GM19438 (cell line): Measurements from ENCODE around the gene SNRNP40.
A peak's percentile ranks its signal among the peaks of the same experiment; 100 is the strongest.

ENCODE experiments used
- ATAC-seq: cut with Tn5 transposase; IDR thresholded peaks from one replicate; pipeline ENCODE4 v1.9.1; 2021; ENCODE audit warnings: low read depth; ENCODE audit not compliant: unreplicated experiment

Gene SNRNP40

DNA sequence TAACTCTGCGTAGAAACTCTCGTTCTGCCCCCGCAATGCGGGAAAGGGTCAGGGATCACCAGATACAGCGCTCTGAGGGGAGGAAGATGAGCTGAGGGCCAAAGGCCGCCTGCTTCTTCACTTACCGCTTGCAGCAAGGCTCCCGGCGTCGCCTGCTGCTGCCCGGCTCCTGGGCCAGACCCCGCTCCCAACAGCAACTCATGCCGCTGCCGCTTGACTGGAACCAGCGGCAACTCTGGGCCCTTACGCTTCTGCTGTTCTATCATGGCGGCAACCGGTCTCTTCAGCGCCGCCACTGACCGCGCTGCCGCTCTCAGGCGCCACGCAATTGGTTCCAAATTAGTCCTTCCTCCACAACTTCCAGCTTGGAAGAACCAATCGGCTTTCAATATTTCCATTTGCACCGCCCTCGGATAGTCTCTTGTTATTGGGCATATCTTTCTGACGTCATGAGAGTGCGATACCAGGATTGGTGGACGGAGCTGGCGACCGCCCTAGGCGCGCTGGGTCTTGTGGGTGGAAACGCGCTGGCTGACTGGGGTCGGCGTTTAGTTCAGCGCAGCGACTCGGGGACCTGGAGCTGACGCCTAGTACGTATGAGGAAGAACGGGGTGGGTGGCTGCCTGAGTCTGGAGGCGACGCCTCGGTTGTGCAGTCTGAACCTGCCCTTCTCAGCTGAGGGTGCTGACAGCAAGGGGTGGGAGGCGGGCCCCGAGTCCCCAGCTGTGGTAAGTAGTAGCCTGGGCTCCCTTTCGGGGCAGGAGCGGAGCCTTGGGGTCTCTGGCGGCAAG is at the start of gene SNRNP40, which contains the start of gene ZCCHC17:
TSS of gene SNRNP40 (minus strand) at position 303 of the 791 bp plus-strand sequence. CDS start at position 266, 37 bp downstream.
TSS of gene ZCCHC17 (plus strand) at position 547 of the 791 bp plus-strand sequence. CDS start 13,067 bp downstream, outside the sequence.
- ATAC-seq, result peak; percentile 97

DNA sequence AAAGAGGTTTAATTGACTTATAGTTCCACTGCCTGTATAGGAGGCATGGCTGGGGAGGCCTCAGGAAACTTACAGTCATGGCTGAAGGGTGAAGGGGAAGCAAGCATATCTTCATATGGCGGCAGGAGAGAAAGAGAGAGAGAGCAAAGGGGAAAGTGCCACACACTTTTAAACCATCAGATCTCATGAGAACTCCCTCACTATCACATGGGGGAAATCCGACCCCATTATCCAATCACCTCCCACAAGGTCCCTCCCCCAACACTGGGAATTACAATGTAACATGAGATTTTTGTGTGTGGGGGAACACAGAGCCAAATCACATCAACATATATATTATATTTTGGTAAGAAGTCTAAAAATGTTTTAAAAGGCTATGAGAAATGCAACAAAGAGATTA is 49.0 kb upstream of the SNRNP40 start:
- no peak for ATAC-seq

DNA sequence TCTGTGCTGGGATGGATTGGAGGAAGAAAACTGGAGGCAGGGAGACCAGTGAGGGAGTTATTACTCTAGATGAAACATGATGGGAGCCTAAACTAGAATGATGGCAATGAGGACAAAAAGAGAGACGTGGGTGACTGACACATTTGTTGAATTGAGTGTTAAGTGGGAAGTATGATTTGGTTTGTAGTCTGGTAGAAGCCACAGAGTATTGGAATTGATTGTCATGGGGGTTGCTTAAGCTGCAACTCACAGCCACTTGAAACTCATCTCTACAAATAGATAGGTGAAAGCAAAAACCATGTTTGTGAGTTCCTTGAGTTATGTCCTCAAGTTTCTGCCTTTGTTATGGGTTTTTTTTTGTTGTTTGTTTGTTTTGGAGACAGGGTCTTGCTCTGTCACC is 47.9 kb upstream of the SNRNP40 start:
- ATAC-seq, result no peak

DNA sequence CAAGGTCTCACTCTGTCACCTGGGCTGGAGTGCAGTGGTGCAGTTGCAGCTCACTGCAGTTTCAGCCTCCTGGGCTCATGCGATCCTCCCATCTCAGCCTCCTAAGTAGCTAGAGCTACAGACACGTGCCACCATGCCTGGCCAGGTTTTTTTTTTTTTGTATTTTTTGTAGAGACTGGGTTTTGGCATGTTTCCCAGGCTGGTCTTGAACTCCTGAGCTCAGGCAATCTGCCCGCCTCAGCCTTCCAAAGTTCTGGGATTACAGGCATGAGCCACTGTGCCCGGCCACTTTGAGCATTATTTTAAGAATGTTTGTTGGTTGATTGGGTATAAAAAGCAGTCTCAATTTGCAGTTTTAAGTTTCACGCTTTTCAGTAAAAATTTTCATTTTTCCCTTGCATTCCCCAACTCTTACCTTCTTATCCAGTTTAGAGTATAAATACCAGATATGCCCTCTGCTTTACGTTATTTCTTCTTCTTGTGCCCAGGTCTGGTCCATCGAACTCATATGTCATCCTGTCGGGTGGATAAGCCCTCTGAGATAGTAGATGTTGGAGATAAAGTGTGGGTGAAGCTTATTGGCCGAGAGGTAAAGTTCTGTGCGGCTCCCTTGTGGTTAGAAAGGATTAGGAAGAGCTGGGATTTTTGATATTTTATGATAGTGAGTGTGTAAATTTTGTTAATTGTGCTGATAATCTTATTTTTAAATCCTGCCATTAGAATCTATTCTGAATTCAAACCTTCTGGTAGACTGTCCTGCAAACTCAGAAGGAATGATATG is 40.3 kb upstream of the SNRNP40 start:
- ATAC-seq, result no peak

DNA sequence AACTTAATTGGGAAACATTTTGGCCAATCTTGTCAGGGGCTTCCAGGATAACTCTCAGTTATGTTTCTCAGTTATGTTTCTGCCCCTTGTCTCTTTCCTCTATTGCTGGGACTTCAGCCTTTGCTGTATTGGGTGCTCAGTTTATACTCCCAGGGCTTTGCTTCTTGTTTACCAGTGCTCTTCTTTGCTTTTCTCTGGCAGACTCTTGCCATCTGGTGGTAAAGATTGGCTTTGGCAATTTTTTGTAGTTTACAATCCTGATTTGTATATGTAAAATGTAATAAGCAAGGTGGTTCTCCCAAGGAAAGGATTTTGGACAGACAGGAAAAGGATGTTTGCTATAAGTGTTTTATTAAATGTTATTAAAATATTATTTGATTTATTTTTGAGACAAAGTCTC is 38.4 kb upstream of the SNRNP40 start:
- no peak for ATAC-seq

DNA sequence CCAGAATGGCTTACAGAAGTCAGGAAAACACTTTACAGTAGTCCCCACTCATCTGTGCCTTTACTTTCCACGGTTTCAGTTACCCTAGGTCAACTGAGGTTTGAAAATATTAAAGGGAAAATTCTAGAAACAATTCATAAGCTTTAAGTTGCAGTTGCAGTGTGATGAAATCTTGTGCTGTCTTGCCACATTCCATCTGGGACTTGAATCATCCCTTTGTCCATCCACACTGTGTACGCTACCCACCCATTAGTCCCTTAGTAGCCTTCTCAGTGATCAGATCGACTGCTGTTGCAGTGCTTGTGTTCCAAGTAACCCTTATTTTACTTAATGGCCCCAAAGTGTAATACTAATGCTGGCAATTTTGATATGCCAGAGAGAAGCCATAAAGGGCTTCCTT is 30.8 kb upstream of the SNRNP40 start:
- no peak for ATAC-seq

DNA sequence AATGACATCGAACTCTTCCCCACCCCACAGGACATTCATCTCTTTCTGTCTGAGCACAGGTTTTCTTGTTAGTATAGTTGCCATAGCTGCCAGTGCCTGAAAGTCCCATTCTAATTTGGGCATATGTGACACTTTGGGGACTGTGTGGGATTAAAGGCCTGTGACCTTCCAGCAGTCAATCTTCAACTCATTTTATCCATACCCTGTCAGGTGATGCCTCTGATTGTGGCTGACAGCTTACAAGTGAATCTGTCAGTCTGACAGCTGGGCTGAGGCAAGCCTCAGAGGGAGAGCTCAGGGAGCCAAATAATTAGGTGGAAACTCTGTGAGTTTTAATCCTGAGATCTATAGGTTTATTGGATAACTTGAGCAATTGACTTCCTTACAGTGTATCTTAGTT is 29.9 kb upstream of the SNRNP40 start:
- ATAC-seq, result no peak

DNA sequence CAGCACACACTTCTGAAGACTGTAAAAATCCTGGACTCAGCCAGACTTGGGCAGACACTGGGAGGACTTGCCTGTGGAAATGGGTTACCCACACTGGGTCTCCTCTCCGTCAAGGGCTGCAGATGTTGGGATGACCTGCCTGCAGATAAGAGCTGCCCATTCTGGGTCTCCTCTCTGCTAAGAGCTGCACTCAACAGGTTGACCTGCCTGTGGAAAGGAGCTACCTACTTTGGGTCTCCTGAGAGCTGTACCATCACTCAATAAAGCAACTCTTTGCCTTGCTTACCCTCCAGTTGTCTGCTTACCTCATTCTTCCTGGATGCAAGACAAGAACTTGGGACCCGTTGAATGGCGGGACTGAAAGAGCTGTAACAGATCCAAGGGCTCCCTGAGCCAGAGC is 28.4 kb upstream of the SNRNP40 start:
- no peak for ATAC-seq

DNA sequence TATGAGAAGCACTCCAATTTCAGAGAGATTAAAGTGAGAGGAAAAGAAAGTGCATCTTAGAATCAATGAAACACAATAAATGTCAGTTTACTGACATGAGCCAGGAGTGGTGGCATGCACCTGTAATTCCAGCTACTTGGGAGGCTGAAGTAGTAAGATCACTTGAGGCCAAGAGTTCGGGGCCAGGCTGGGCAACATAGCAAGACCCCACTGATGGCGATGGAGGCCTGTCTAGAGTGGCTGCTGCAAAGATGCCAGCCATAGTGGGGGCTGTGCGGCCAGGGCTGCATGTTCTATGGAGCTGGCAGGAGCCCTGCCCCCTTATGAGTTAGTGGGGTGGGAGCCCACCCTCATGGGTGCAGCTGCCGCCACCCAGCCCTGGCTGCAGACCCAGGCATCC is 27.5 kb upstream of the SNRNP40 start:
- no peak for ATAC-seq

DNA sequence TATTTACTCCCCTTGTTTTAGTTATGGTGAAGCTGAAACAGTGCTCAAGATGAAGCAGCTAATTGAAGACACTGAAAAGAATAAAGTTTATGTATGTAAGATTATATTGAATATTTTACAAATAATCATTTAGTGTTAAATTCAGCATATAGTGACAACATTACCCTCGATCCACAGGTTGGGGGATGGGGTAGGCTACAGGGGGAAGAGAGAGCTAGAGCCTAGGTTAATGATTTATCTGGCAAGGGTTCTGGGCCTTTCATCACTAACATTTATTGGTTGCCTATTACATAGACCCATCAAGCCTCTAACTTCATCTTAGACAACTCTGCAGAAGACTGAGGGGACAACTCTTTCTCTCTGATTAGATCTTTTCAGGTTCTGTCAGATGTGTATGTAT is 21.6 kb upstream of the SNRNP40 start:
- ATAC-seq, result no peak

DNA sequence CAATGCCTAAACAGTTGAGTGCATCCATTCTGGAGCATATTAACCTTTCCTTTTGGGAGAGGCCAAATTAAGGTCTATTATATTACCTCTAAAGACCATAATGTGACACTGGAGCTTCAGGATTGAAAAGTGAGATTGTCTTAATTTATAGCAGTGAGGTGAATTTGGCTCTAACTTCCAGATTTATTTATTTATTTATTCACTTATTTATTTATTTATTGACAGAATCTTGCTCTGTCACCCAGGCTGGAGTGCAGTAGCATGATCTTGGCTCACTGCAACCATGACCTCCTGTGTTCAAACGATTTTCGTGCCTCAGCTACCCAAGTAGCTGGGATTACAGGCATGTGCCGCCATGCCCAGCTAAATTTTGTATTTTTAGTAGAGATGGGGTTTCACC is 19.3 kb upstream of the SNRNP40 start:
- no peak for ATAC-seq

DNA sequence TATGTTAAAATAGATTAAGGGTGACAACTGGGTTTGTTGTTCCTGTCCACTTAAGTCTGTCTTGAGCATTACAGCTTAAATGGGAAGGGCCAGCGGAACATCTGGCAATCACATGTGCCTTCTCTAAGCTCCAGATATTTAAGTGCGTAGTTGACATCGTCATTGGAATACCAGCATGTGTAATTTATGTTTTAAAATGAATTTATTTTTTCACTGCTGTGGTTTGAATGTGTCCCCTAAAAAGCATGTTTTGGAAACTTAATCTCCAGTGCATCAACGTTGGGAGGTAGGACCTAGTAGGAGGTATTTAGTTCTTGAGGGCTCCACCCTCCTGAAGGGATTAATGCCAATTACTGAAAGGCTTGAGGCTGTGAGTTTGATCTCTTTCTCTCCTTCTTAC is 13.6 kb upstream of the SNRNP40 start:
- no peak for ATAC-seq

DNA sequence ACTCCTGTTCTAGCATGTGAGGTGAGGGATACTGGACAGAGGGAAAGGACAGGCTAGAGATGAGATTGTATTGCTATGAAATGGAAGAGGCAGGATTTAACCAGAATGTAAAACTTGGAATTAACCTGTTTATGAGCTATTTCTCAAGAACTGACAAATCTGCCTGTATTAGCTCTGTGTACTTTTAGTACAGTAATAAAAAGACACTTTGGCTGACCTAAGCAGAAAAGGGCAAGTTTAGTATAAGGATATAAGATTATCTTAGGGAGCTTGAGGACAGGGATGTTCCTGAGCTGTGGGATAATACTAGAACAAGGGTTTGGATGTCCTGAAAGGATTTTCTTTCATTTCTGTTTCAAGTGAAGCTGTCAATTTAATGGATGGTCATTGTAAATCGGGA is 11.4 kb upstream of the SNRNP40 start:
- no peak for ATAC-seq

DNA sequence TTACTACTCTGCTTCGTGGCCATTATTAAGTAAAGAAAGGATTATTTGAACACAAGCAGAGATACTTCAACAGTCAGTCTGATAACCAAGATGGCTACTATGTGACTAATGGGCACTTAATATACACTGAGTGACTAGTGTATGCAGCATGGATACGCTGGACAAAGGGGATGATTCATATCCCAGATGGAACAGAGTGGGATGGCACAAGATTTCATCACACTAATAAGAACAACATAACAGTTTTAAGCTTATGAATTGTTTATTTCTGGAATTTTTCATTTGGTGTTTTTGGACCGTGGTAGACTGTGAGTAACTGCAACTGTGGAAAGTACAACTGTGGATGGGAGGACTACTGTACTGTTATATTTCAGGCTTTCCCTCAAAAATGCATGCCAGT is 9.7 kb upstream of the SNRNP40 start:
- no peak for ATAC-seq

DNA sequence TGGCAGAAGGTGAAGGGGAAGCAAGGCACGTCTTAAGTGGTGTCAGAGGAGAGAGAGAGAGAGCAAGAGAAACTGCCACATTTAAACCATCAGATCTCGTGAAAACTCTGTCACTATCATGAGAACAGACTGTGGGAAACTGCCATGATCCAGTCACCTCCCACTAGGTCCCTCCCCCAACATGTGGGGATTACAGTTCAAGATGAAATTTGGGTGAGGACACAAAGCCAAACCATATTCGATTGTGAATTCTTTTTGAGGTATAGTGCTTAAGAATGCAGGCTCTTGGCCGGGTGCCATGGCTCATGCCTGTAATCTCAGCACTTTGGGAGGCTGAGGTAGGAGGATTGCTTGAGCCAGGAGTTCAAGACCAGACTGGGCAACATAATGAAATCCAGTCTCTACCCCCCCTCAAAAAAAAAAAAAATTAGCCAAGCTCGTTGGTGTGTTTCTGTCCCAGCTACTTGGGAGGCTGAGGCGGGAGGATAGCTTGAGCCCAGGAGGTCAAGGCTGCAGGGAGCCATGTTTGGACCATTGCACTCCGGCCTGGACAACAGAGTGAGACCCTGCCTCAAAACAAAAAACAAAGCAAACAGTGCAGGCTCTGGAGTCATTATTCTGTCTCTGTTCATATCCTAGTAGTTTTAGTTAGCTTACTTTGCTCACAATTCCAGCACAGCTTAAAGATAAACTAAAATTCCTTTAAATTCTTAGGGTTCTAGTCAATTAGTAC is 6.3 kb upstream of the SNRNP40 start:
- no peak for ATAC-seq

DNA sequence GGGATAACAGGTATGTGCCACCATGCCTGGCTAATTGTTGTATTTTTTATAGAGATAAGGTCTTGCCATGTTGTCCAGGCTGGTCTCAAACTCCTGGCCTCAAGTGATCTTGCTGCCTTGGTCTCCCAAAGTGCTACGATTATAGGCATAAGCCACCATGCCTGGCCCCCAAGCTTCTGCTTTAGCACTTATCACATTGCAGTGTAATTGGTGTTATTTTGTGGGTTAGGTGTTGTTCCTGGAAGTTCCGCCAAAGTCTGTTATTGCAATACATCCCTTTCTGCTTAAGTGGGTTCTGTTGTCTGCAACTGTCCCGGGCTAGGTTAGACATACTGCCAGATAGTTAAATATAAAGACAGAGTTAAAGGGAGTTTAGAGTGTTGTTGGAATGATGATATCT is 3.6 kb upstream of the SNRNP40 start:
- ATAC-seq, result no peak

DNA sequence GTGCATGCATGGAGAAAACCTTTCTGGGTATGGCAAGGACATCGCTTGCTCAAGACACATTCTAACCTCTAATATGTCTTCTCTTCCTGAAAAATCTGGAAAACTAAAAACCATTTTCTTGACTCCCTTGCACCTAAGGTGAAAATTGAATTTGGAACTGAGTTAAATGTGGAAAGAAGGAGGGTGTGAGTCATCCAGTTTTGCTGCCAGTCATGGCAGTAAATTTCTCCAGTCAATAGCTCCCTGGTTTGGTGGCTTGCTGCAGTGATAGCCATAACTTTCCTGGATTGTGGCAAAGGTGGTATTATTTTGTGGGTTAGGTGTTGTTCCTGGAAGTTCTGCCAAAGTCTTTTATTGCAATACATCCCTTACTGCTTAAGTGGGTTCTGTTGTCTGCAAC is 2.8 kb upstream of the SNRNP40 start:
- ATAC-seq, result no peak

DNA sequence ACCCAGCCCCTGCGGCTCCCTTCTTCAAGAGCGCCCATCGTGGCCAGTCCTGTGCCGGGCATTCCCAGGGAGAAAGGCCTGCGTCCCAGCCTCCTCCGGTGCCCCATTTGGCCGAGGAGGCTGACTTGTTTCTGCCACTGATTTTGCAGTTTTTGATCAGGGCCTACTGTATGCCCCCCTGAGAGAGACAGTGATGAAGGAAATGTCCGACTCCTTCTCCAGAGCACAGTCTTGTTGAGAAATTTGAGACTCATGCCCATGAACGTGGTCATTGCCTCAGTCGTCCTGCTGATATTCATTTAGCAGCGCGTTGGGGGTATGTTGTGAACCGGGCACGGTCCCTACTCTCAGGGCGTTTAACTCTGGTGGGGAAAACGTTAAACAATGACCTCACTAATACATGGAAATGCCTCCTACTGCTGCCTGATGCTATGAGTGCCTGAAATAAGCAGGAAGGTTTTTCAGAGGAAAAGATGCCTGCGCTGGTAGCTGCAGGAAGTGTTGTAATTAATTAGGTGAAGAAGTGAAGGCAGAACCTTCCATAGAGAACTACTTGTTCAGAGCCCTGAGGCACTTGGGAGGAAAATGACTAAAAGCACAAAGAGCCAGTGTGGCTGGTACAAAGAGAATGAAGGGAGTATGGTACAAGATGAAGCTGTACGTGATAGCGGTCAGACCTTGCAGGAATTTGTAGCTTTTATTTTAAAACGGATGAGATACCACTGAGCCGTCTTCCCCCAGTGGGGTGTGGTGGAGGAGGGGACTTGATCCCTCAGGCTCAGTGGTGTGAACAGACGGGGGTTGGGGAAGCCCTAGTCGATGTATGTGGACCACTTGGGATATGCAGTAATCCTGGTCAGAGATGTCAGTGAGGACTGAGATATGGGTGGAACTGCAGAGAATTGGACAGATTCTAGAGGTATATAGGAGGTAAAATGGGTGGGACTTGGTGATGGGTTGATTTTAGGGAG is 974 bp upstream of the SNRNP40 start:
- peak; percentile 1 for ATAC-seq

DNA sequence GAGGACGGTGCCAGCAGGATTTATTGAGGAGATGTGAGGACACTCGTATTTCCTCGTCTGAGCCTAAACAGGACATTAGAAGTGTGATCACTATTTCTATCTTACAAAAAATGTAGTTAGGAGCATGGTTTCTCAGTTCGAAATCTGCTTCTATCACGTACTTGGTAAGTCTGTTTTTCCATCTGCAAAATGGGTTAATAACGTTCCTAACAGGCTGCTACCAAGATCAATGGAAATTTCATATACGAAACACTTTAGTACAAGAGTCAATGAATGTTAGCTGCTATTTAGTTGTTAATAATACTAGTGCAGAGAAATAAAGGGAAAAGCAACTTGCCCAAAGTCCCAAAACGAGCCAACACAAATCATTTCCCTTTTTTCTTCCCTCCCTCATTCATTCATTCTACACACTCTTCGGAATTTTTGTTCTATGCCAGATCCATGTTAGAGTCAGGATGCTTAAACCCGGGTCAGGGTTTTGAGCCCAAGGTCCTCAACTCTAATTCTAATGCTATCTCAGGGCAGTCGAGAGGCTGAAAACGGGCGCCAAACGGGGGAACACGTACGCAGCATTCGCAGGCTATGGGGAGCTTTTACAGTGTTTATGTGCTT is 608 bp downstream of the SNRNP40 start:
- no peak for ATAC-seq

DNA sequence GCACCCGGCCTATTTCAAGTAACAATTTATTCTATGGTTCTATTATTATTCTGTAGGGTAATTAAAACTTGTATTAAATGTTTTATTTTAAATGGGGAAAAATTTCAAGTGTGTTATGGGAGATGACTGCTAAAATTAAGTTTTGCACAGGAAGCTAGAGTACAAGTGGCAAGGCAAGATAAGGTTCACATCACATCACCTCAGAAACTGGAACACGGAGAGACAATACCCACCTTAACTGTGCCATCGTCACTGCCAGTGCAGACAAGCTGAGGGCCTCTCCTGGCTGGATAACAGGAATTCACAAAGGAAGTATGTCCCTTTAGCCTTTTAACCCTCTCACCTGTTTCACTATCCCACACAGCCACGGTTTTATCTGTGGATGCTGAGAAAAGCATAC is 7.6 kb downstream of the SNRNP40 start:
- ATAC-seq, result no peak
